Upper lobe of left lung (tissue), 4 donors: ENCODE measurements around the gene EOLA2.

Source experiments
- CTCF ChIP-seq, 6 experiments: fragments of 450-650 bp in 4 of 6; fragments of 200-600 bp in 2 of 6; sonication (generic) in 2 of 6; IDR thresholded peaks; one replicate each; pipeline ENCODE4 v1.5.1; 2016 to 2019; ENCODE audit warnings: antibody characterized with exemption in 6 of 6
- EP300 ChIP-seq, 4 donors: sonication (generic); formaldehyde crosslinking; IDR thresholded peaks; one replicate each; pipeline ENCODE4 v1.5.1; 2017; ENCODE audit warnings: antibody characterized with exemption in 4 of 4, control low read depth in 2 of 4
- POLR2A ChIP-seq, 4 donors: fragments of 450-650 bp; IDR thresholded peaks; one replicate each; pipeline ENCODE4 v1.5.1; 2016 to 2017; ENCODE audit warnings: antibody characterized with exemption in 4 of 4, mild to moderate bottlenecking in 2 of 4
- POLR2AphosphoS5 ChIP-seq, 2 donors: sonication (generic); formaldehyde crosslinking; IDR thresholded peaks; one replicate each; pipeline ENCODE4 v1.5.1; 2017; ENCODE audit warnings: antibody characterized with exemption in 2 of 2

- no peak for TF ChIP-seq CTCF (IDR thresholded peaks at IDR 0.05)
- TF ChIP-seq POLR2AphosphoS5 (IDR thresholded peaks at IDR 0.05), result no peak
- TF ChIP-seq POLR2A (IDR thresholded peaks at IDR 0.05), result no peak
- TF ChIP-seq EP300 (IDR thresholded peaks at IDR 0.05), result no peak
Observed at GRCh38 chrX:149903889-149904748, 34.2 kb downstream of the EOLA2 start.
